HEK293T (cell line): ENCODE measurements around the gene CRY1.

Source experiments
- CTCF ChIA-PET: fragments of 350-600 bp; formaldehyde crosslinking; extraction: SDS; loops from one replicate; lab custom pipeline; 2021; ENCODE audit warnings: antibody characterized with exemption, inconsistent platforms; lab: Yijun Ruan, JAX
- POLR2A ChIA-PET: fragments of 350-600 bp; formaldehyde crosslinking; extraction: SDS; loops from one replicate; lab custom pipeline; 2020; ENCODE audit warnings: antibody characterized with exemption, inconsistent platforms; lab: Yijun Ruan, JAX
- DNase-seq: peaks from one replicate; pipeline ENCODE4 v3.0.0; 2012; ENCODE audit warnings: mixed read lengths; ENCODE audit errors: extremely low spot score
- ARNT ChIP-seq: fragments of 450-650 bp; IDR thresholded peaks from 2 replicates; pipeline ENCODE4 v1.6.1; 2017; ENCODE audit warnings: mild to moderate bottlenecking
- BHLHE40 ChIP-seq: fragments of 450-650 bp; IDR thresholded peaks from 2 replicates; pipeline ENCODE4 v1.6.1; 2016; ENCODE audit warnings: mild to moderate bottlenecking, moderate library complexity, borderline replicate concordance
- CTBP1 ChIP-seq: fragments of 450-650 bp; IDR thresholded peaks from 2 replicates; pipeline ENCODE4 v1.6.1; 2016; ENCODE audit warnings: borderline replicate concordance
- ELF4 ChIP-seq: fragments of 450-650 bp; IDR thresholded peaks from 2 replicates; pipeline ENCODE4 v1.6.1; 2017; ENCODE audit warnings: antibody characterized with exemption
- FOXA1 ChIP-seq: fragments of 450-650 bp; IDR thresholded peaks from 2 replicates; pipeline ENCODE4 v1.6.1; 2016; ENCODE audit warnings: mild to moderate bottlenecking
- FOXK2 ChIP-seq: fragments of 450-650 bp; IDR thresholded peaks from 2 replicates; pipeline ENCODE4 v1.6.1; 2016; ENCODE audit warnings: mild to moderate bottlenecking
- FOXM1 ChIP-seq: fragments of 450-650 bp; IDR thresholded peaks from 2 replicates; pipeline ENCODE4 v1.6.1; 2017; ENCODE audit warnings: mild to moderate bottlenecking, borderline replicate concordance
- HDGF ChIP-seq: fragments of 450-650 bp; IDR thresholded peaks from 2 replicates; pipeline ENCODE4 v1.6.1; 2017; ENCODE audit warnings: antibody characterized with exemption, borderline replicate concordance
- L3MBTL2 ChIP-seq: fragments of 450-650 bp; conservative IDR thresholded peaks from 2 replicates; pipeline ENCODE4 v1.6.1; 2016; ENCODE audit warnings: mild to moderate bottlenecking
- LEF1 ChIP-seq: fragments of 450-650 bp; IDR thresholded peaks from 2 replicates; pipeline ENCODE4 v1.6.1; 2017; ENCODE audit warnings: mild to moderate bottlenecking, borderline replicate concordance
- NFRKB ChIP-seq: fragments of 450-650 bp; IDR thresholded peaks from 2 replicates; pipeline ENCODE4 v1.6.1; 2016; ENCODE audit warnings: mild to moderate bottlenecking, moderate library complexity
- SP1 ChIP-seq: fragments of 450-650 bp; IDR thresholded peaks from 2 replicates; pipeline ENCODE4 v1.6.1; 2017
- SUZ12 ChIP-seq: fragments of 450-650 bp; IDR thresholded peaks from 2 replicates; pipeline ENCODE4 v1.6.1; 2016; ENCODE audit warnings: mild to moderate bottlenecking
- TARDBP ChIP-seq: fragments of 450-650 bp; IDR thresholded peaks from 2 replicates; pipeline ENCODE4 v1.6.1; 2016
- ZNF384 ChIP-seq: fragments of 450-650 bp; IDR thresholded peaks from 2 replicates; pipeline ENCODE4 v1.6.1; 2016
- TF ChIP-seq, protein P1 (sequence below): fragments of 450-650 bp; IDR thresholded peaks from 2 replicates; pipeline ENCODE4 v1.6.1; 2016

Gene CRY1

GRCh38 chr12:107092669-107093416, 506 bp downstream of the CRY1 start:
- ChIA-PET POLR2A (interaction anchor here (0.8 to 1.9 kb wide), 4 partner anchors 13 to 137 kb away, joined by 3 to 10 read pairs (median 6); partner anchors contain the start of gene TMEM263), CTCF (interaction anchor here (0.6 to 1.4 kb wide), 2 partner anchors 22 to 25 kb away, joined by 4 read pairs; no protein-coding TSS in a partner anchor)
- DNase-seq: peak; percentile 25
- no peak for TF ChIP-seq ZNF384
- TF ChIP-seq FOXM1: no peak
- peak; percentile 60 for TF ChIP-seq L3MBTL2

- TF ChIP-seq L3MBTL2 (peak; percentile 51; the same call in 1 of the 2 replicates), TARDBP (no peak), FOXK2 (peak; percentile 86)
- ChIA-PET POLR2A (no interaction called here), CTCF (interaction anchor here (0.6 to 1.4 kb wide), 2 partner anchors 23 to 24 kb away, joined by 4 read pairs; no protein-coding TSS in a partner anchor)
- DNase-seq: peak; percentile 69
These were observed 1.2 kb downstream of the CRY1 start for GRCh38 chr12:107091989-107092641.

DNA sequence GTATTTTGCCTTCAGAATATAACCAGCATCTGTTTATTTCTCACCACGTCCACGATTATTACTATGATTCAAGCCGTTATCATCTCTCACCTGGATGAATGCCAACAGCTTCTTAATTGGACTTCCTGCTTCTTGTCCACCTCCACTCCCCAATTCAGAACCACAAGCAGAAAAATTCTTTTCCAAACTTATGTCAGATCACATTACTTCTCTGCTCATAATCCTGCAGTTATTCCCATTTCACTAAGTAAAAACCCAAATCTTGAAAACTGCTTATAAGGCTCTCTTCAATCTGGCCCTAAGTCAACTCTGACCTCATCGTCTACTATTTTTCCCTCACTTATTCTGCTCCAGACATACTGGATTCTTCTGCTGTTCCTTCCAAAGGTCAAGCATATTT, 2.0 kb downstream of the CRY1 start:
- no peak for DNase-seq
- ChIA-PET CTCF (interaction anchor here (1.0 to 1.4 kb wide), 2 partner anchors 11 to 24 kb away, joined by 3 to 4 read pairs; no protein-coding TSS in a partner anchor), POLR2A (no interaction called here)

DNA sequence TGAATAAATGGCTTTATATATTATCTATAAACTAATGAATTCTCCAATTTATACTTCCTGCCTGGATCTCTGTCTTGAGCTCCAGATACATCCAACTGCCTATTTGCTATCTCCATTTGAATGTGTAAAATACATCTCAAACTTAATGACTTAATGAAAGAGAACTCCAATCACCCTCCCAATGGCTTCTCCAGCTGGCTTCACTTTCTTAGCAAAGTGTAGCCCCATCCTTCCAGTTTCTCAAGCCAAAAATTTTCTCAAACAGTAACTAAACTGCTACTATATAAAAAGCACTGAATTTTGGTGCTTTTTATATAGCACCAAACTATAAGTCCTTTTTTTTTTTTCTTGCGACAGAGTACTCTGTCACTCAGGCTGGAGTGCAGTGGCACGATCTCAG, 2.6 kb downstream of the CRY1 start:
- no peak for DNase-seq
- TF ChIP-seq CTBP1: no peak
- TF ChIP-seq L3MBTL2: no peak
- no peak for TF ChIP-seq ARNT
- TF ChIP-seq FOXK2: no peak
- TF ChIP-seq BHLHE40: no peak
- no peak for TF ChIP-seq ELF4
- TF ChIP-seq FOXM1: no peak
- no peak for TF ChIP-seq NFRKB
- no peak for TF ChIP-seq ZNF384
- no peak for TF ChIP-seq HDGF
- no peak for TF ChIP-seq SUZ12
- TF ChIP-seq FOXA1: no peak
- TF ChIP-seq, protein P1, sequence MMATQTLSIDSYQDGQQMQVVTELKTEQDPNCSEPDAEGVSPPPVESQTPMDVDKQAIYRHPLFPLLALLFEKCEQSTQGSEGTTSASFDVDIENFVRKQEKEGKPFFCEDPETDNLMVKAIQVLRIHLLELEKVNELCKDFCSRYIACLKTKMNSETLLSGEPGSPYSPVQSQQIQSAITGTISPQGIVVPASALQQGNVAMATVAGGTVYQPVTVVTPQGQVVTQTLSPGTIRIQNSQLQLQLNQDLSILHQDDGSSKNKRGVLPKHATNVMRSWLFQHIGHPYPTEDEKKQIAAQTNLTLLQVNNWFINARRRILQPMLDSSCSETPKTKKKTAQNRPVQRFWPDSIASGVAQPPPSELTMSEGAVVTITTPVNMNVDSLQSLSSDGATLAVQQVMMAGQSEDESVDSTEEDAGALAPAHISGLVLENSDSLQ: no peak
- TF ChIP-seq SP1: no peak
- TF ChIP-seq LEF1: no peak
- TF ChIP-seq TARDBP: no peak
- ChIA-PET CTCF (interaction anchor here (0.6 to 1.0 kb wide), 2 partner anchors 10 to 20 kb away, joined by 3 to 6 read pairs; no protein-coding TSS in a partner anchor), POLR2A (interaction anchor here (0.8 kb wide), 1 partner anchor 135 kb away, joined by 3 read pairs; the partner anchor contains the start of gene TMEM263)

More for the DNA sequence above, 2.0 kb downstream of the CRY1 start:
- TF ChIP-seq NFRKB (no peak), L3MBTL2 (no peak)

DNA sequence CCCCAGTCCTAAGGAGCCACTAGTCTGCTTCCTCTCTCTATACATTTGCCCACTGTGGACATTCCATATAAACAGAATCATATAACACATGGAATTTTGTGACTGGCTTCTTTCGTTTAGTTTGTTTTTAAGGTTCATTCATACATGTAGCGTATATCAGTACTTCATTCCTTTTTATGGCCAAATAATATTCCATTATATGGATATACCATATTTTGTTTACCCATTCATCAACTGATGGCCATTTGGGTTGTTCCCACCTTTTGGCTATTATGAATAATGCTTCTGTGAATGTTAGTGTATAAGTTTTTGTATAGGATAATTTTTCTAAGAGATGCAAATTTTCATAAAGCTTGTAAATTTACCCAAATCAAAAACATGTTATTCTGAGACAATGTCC, 4.4 kb downstream of the CRY1 start:
- no peak for DNase-seq
- ChIA-PET POLR2A (no interaction called here), CTCF (interaction anchor here (0.7 kb wide), 1 partner anchor 11 kb away, joined by 3 read pairs; no protein-coding TSS in a partner anchor)
- TF ChIP-seq BHLHE40: no peak
- no peak for TF ChIP-seq SP1
- TF ChIP-seq LEF1: no peak
- TF ChIP-seq HDGF: no peak
- TF ChIP-seq CTBP1: no peak

- POLR2A ChIA-PET: no interaction called here
- no peak for DNase-seq
- CTCF ChIA-PET: interaction anchor here (0.6 kb wide), 1 partner anchor 79 kb away, joined by 3 read pairs; no protein-coding TSS in a partner anchor
- TF ChIP-seq SP1 (no peak), CTBP1 (no peak), FOXK2 (no peak), SUZ12 (no peak), HDGF (no peak), L3MBTL2 (no peak), BHLHE40 (no peak), TARDBP (no peak), FOXM1 (no peak)
These were observed 7.0 kb downstream of the CRY1 start for GRCh38 chr12:107086314-107086713.

DNA sequence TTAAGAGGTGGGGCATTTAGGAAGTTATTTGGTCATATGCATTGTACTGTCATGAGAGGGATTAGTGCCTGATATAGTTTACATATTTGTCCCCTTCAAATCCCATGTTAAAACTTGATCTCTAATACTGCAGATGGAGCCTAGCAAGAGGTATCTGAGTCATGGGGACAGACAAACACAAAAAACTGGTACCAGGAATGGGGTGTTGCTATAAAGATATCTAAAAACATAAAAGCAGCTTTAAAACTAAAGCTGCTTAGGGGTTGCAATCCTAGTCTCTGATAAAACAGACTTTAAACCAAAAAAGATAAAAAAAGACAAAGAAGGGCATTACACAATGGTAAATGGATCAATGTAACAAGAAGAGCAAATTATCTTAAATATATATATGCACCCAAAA, 11.6 kb downstream of the CRY1 start:
- ChIA-PET CTCF (no interaction called here), POLR2A (no interaction called here)
- no peak for TF ChIP-seq HDGF
- no peak for DNase-seq

DNA sequence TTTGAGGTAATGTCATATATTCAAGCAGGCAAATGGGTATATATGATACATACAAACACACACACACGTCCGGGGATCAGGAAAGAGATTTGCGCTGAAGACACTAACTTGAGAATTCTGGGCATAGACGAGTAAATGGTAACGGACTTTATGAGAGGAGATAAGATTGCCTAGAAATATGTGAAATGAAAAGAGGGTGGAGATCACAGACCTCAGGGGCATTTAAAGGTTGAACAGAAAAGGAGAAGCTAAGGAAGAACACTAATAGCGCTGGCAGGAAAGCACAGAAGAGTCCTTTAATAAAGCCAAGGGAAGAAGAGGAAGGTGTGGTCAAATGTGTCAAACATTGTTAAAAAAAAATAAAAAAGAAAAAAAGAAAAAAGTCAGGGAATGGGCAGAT, 13.1 kb downstream of the CRY1 start:
- POLR2A ChIA-PET: no interaction called here
- CTCF ChIA-PET: interaction anchor here (0.6 to 0.9 kb wide), 2 partner anchors 11 to 133 kb away, joined by 3 to 5 read pairs; no protein-coding TSS in a partner anchor
- TF ChIP-seq ARNT (no peak), HDGF (no peak), FOXK2 (no peak), NFRKB (no peak), CTBP1 (no peak), LEF1 (no peak), FOXM1 (no peak), SP1 (no peak), L3MBTL2 (no peak), FOXA1 (no peak), ZNF384 (no peak), SUZ12 (no peak), BHLHE40 (no peak), ELF4 (no peak), TARDBP (no peak)
- TF ChIP-seq, protein P1: no peak
- no peak for DNase-seq
